ENCODE measurements around the gene SYMPK.

- no peak for TF ChIP-seq CTCF (IDR thresholded peaks at IDR 0.05; ENCODE audit: insufficient read depth, low read length, poor library complexity, severe bottlenecking)
- no peak for TF ChIP-seq EZH2phosphoT487 (conservative IDR thresholded peaks at IDR 0.05; ENCODE audit: low read length)
Measured at GRCh38 chr19:45773384-45773783, 89.6 kb downstream of the SYMPK start.
